K562 (cell line): ENCODE results near the gene E2F1. TPM values are rescaled to one million over a fixed set of nuclear protein-coding genes. Genes with fewer than 3 reads are reported as not detected.
A peak's percentile ranks its signal among the peaks of the same experiment; 100 is the strongest.

ENCODE experiments used
- ATF4 ChIP-seq: fragments of 450-650 bp; formaldehyde crosslinking; IDR thresholded peaks from 2 replicates; pipeline ENCODE4 v1.4.0; 2022; ENCODE audit warnings: mild to moderate bottlenecking, moderate library complexity
- FIP1L1 ChIP-seq: fragments of 200-400 bp; formaldehyde crosslinking; IDR thresholded peaks from 2 replicates; pipeline ENCODE4 v1.6.1; 2018; ENCODE audit warnings: mild to moderate bottlenecking, low read depth, low read length; ENCODE audit not compliant: poor library complexity, severe bottlenecking
- FOXO4 ChIP-seq: fragments of 450-650 bp; formaldehyde crosslinking; IDR thresholded peaks from 2 replicates; pipeline ENCODE4 v1.4.0; 2020; ENCODE audit warnings: mild to moderate bottlenecking, moderate library complexity
- HDAC2 ChIP-seq: fragments of 450-650 bp; IDR thresholded peaks from 2 replicates; pipeline ENCODE4 v1.6.1; 2016; ENCODE audit warnings: mild to moderate bottlenecking
- HSF4 ChIP-seq: fragments of 250-450 bp; sonication (Bioruptor Pico); IDR thresholded peaks from 2 replicates; pipeline ENCODE4 v2.1.2; 2022; ENCODE audit warnings: mild to moderate bottlenecking, moderate library complexity, borderline replicate concordance
- KLF6 ChIP-seq: fragments of 250-450 bp; sonication (Bioruptor Pico); IDR thresholded peaks from 2 replicates; pipeline ENCODE4 v1.4.0; 2020; ENCODE audit warnings: mild to moderate bottlenecking, moderate library complexity, borderline replicate concordance
- SIN3A ChIP-seq, 2 experiments: fragments of 150-350 bp in 1 of 2; IDR thresholded peaks; 2 replicates each; pipeline ENCODE4 v1.6.1; 2011 to 2016; ENCODE audit warnings: borderline replicate concordance in 2 of 2, low read depth in 2 of 2, low read length in 2 of 2, mild to moderate bottlenecking in 2 of 2, moderate library complexity in 2 of 2; ENCODE audit not compliant: control insufficient read depth in 1 of 2
- SMAD4 ChIP-seq: fragments of 250-450 bp; sonication (Bioruptor Pico); conservative IDR thresholded peaks from 2 replicates; pipeline ENCODE4 v1.8.0; 2021; ENCODE audit warnings: inconsistent platforms, mild to moderate bottlenecking, moderate library complexity
- TRIM25 ChIP-seq: fragments of 450-650 bp; IDR thresholded peaks from 2 replicates; pipeline ENCODE4 v1.7.0; 2016; ENCODE audit warnings: borderline replicate concordance
- U2AF1 ChIP-seq: fragments of 200-400 bp; formaldehyde crosslinking; optimal IDR thresholded peaks from 2 replicates; pipeline ENCODE3; 2017; ENCODE audit warnings: mild to moderate bottlenecking, low read depth, low read length, moderate library complexity
- UBTF ChIP-seq, 2 experiments: IDR thresholded peaks; 2 replicates each; pipeline ENCODE4 v1.6.1; 2012; ENCODE audit warnings: improper control_type of control experiment in 2 of 2, low read depth in 2 of 2, low read length in 2 of 2, borderline replicate concordance in 1 of 2
- ZFPM2 ChIP-seq: fragments of 250-450 bp; sonication (Bioruptor Pico); IDR thresholded peaks from 2 replicates; pipeline ENCODE4 v1.5.1; 2022; ENCODE audit warnings: mild to moderate bottlenecking
- ZNF165 ChIP-seq: fragments of 250-450 bp; sonication (Bioruptor Pico); IDR thresholded peaks from 2 replicates; pipeline ENCODE4 v1.4.0; 2020; ENCODE audit warnings: borderline replicate concordance
- ZNF398 ChIP-seq: fragments of 250-450 bp; sonication (Bioruptor Pico); IDR thresholded peaks from 2 replicates; pipeline ENCODE4 v1.8.0; 2021; ENCODE audit warnings: moderate library complexity, mild to moderate bottlenecking, inconsistent platforms
- ZZZ3 ChIP-seq: fragments of 450-650 bp; IDR thresholded peaks from 2 replicates; pipeline ENCODE4 v1.6.1; 2016; ENCODE audit warnings: antibody characterized with exemption, mild to moderate bottlenecking, moderate library complexity
- polyA plus RNA-seq, 8 experiments: library from polyadenylated mRNA; depleted of rRNA in 4 of 8; stranded (reverse) in 5 of 8; unstranded in 3 of 8; fragments of >200 nt; fragmentation: Nextera tagmentation in 2 of 8; fragmentation: Illumina TruSeq in 1 of 8; extraction: Ambion mirVana in 2 of 8; extraction: Trizol in 1 of 8; gene quantifications; 2 replicates each; pipeline versions ENCODE4 v1.2.1 to v1.2.3, GENCODE V29; 2011 to 2014; ENCODE audit warnings: inconsistent platforms in 1 of 8, missing spikeins in 1 of 8
- total RNA-seq, 7 experiments: library from RNA; depleted of rRNA in 6 of 7; stranded (reverse); fragments of >200 nt in 6 of 7; fragmentation: Illumina TruSeq in 2 of 7; extraction: Trizol in 2 of 7; gene quantifications; 2 replicates each; pipeline versions ENCODE4 v1.2.1 to v1.2.3, GENCODE V29; 2011 to 2021; ENCODE audit warnings: low replicate concordance in 1 of 7

Gene E2F1
- total and polyA plus RNA-seq, 9 of the 15 experiments (the other 6 are each of a cell fraction or from before 2014, with no cell fraction given), result 0.14 to 30.6 (median 13.1) TPM

- TF ChIP-seq TRIM25, result no peak
- TF ChIP-seq SMAD4 (CRISPR knock-in tag), result peak; percentile 54; the same call in 1 of the 2 replicates
- no peak for TF ChIP-seq FIP1L1
- TF ChIP-seq SIN3A (IDR thresholded peaks at IDR 0.05; ENCODE audit: borderline replicate concordance in 2 of 2, control insufficient read depth in 1 of 2, low read depth in 2 of 2, low read length in 2 of 2), result no peak
- TF ChIP-seq HDAC2, result peak; percentile 97
- TF ChIP-seq U2AF1, result no peak
- no peak for TF ChIP-seq UBTF (IDR thresholded peaks at IDR 0.05; ENCODE audit: borderline replicate concordance in 1 of 2, low read depth in 2 of 2, low read length in 2 of 2)
- TF ChIP-seq HSF4 (CRISPR knock-in tag), result no peak
- TF ChIP-seq ATF4 (CRISPR knock-in tag), result 0 out of 2 replicates have a peak, but pooled peaks have one; percentile 46
- no peak for TF ChIP-seq FOXO4 (CRISPR knock-in tag)
- no peak for TF ChIP-seq ZFPM2
- TF ChIP-seq KLF6, result no peak
- no peak for TF ChIP-seq ZZZ3
- TF ChIP-seq ZNF165 (CRISPR knock-in tag), result no peak
- no peak for TF ChIP-seq ZNF398 (CRISPR knock-in tag)
Measured at GRCh38 chr20:33689973-33690372, 3.8 kb upstream of the E2F1 start (continued).
